Dermis blood vessel endothelial cell (primary cell): ENCODE results near the gene FKTN. TPM values are rescaled to one million over a fixed set of nuclear protein-coding genes. Genes with fewer than 3 reads are reported as not detected.

ENCODE experiments used
- DNase-seq: peaks from one replicate; pipeline ENCODE4 v3.0.0; 2010
- total RNA-seq: library from RNA; depleted of rRNA; stranded (reverse); fragments of >200 nt; gene quantifications from 2 replicates; pipeline ENCODE4 v1.2.3, GENCODE V29; 2014

Gene FKTN
- total RNA-seq, 1 donor from 2014 or later: 17.7 TPM

DNA sequence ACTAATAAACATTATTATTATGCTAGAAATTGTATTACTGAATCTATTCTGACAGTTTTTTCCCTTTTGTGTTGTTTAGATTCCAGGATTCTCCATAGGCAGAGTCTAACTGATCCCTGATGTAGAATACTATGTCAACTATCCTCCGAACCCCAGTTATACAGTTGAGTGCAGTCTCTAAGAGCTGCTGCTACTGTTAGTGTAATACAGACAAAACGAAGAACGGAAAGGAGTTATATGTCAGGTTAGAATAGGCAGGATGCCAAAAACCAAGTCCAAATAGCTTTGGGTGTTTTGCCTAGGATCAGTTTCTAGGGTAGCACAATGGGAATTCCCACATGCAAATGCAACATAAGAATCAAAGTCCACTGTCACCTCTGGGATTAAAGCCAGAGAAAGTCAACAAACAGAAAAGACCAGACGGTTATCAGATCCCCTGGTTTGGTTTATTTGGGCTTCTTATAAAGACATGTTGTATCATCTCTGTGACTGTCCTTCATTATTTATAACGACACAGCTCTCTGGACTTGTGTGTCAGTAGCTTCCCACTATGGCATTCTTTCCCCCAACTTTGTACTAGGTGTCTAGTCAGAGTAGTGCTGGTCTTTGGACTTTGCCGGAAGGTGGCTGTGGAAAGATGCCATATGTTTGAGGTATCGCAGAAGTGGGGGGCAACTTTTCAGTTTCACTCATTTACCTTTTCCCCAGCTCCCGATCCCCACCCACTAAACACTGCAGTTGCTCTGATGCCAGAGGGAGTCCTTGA, 121.5 kb downstream of the FKTN start:
- DNase-seq: no peak

GRCh38 chr9:105681313-105681712, 123.4 kb downstream of the FKTN start:
- no peak for DNase-seq

GRCh38 chr9:105681724-105682123, 123.8 kb downstream of the FKTN start:
- DNase-seq: peak; percentile 10

DNA sequence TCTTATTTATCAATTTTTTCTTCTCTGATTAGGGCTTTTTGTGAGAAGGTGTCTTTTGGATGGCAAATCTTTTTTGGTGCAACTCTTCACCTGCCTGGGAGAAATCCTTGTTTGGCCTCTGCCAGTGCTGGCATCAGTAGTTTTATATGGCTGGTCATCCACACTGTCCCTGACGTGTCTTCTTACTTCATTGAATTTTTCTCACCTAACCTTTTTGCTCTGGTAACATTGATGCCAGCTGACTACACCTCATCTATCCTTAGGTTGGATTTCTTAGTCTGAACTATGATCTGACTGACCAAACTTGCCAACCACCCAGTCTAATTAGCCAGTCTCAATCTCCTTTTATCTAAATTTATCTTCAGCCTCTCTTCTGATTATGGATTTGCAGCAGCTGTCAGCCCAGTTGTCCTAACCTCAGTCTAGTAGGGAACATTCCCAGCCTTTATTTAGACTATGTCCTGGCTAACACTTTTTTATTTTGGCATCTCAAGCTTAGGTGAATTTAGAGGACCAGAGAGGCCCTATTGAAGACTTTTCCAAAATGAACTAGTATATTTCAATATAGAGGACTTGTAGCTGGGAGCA, 125.9 kb downstream of the FKTN start:
- DNase-seq: no peak

DNA sequence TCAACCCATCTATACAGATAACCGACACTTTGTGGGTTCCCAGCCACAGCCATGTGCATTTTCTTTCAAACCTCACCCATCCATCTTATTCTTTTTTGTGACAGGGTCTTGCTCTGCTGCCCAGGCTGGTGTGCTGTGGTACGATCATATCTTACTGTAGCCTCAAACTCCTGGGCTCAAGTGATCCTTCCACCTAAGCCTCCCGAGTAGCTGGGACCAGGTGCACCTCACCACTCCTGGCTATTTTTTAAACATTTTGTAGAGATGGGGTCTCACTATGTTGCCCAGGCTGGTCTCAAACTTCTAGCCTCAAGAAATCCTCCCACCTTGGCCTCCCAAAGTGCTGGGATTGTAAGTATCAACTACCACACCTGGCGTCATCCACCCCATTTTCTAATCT, 129.0 kb downstream of the FKTN start:
- DNase-seq: no peak

Other genes starting within 250 kb of the FKTN start
- 3.1 and 4.4 TPM in 2 replicates for gene FSD1L, start 110.1 kb upstream of the FKTN start, total RNA-seq
- not detected in 2 replicates for gene TAL2, start 104.3 kb downstream of the FKTN start, total RNA-seq
- gene TMEM38B, start 136.4 kb downstream of the FKTN start, total RNA-seq: 6.5 and 6.8 TPM in 2 replicates